HG03457 (cell line): Measurements from ENCODE around the gene CSK.

ENCODE experiments used
- ATAC-seq: cut with Tn5 transposase; IDR thresholded peaks from one replicate; pipeline ENCODE4 v1.9.1; 2021; ENCODE audit warnings: moderate number of reproducible peaks; ENCODE audit not compliant: unreplicated experiment

The CSK gene

GRCh38 chr15:74799856-74800558 is 18.1 kb downstream of the CSK start:
- ATAC-seq = no peak

DNA sequence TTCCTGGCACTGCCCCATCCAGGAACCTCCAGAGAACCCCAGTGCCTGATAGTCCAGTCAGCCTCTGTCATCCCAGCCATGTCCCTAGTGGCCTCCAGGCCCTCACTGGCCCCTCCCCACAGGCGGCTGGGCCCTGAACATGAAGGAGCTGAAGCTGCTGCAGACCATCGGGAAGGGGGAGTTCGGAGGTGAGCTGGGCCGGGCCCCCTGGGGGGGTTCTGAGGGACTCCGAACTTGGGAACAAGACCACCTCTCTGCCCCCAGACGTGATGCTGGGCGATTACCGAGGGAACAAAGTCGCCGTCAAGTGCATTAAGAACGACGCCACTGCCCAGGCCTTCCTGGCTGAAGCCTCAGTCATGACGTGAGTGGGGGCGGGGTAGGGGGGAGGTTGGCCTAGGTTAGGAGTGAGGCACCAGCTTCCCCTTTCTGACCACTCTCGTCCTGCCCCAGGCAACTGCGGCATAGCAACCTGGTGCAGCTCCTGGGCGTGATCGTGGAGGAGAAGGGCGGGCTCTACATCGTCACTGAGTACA is 18.7 kb downstream of the CSK start:
- ATAC-seq = no peak

DNA sequence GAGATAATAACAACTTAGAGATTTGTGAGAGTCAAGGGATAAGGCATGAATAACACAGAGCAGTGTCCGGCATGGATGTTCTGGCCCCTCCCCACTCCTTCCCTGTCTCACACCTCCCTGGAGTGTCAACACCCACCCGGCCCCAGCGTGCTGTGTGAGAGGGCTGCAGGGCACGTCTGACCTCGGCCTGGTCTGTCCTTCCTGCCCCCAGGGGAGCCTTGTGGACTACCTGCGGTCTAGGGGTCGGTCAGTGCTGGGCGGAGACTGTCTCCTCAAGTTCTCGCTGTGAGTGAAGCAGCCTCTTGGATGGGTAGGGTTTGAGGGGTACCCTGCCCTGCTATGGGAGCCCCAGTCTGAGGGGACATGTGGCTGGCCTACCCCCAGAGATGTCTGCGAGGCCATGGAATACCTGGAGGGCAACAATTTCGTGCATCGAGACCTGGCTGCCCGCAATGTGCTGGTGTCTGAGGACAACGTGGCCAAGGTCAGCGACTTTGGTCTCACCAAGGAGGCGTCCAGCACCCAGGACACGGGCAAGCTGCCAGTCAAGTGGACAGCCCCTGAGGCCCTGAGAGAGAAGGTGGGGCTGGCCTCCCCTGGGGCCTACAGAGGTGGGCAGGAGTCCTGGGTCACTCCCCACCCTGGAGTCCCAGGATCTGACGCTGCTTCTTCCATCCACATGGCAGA is 19.6 kb downstream of the CSK start:
- ATAC-seq = no peak

DNA sequence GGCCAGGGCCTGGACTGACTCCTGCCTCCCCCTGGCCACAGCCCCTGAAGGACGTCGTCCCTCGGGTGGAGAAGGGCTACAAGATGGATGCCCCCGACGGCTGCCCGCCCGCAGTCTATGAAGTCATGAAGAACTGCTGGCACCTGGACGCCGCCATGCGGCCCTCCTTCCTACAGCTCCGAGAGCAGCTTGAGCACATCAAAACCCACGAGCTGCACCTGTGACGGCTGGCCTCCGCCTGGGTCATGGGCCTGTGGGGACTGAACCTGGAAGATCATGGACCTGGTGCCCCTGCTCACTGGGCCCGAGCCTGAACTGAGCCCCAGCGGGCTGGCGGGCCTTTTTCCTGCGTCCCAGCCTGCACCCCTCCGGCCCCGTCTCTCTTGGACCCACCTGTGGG is 20.4 kb downstream of the CSK start:
- ATAC-seq = no peak

GRCh38 chr15:74802862-74803447 is 21.1 kb downstream of the CSK start:
- no peak for ATAC-seq

GRCh38 chr15:74804935-74805334 is 23.1 kb downstream of the CSK start:
- ATAC-seq = no peak

- no peak for ATAC-seq
Observed at GRCh38 chr15:74807282-74807681, 25.4 kb downstream of the CSK start.

DNA sequence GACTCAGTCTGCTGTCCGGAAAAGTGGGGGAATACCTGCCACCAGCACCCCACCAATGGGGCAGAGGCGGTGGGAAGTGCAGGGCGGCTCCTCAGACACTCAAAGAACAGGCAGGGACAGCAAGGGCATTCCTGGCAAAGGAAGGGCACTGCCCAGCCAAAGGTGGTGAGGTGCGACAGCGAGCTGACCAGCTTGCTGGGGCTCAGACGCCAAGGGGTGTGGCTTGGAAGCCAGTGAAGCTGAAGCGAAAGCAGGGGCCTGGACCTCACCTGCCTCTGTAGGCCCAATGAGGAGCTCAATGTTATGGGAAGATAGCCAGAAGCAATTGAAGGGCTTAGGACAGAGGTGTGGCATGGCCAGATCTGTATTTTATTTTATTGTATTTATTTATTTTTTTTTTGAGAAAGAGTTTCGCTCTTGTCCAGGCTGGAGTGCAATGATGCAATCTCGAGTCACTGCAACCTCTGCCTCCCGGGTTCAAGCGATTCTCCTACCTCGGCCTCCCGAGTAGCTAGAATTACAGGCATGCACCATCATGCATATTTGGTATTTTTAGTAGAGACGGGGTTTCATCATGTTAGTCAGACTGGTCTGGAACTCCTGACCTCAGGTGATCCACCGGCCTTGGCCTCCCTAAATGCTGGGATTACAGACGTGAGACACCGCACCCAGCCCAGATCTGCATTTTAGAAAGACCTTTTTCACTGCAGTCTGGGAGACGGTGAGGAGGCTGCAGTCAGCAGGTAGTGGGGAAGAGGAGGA is 26.4 kb downstream of the CSK start:
- ATAC-seq = no peak

- ATAC-seq = no peak
Observed at GRCh38 chr15:74808840-74809229, 27.0 kb downstream of the CSK start.

DNA sequence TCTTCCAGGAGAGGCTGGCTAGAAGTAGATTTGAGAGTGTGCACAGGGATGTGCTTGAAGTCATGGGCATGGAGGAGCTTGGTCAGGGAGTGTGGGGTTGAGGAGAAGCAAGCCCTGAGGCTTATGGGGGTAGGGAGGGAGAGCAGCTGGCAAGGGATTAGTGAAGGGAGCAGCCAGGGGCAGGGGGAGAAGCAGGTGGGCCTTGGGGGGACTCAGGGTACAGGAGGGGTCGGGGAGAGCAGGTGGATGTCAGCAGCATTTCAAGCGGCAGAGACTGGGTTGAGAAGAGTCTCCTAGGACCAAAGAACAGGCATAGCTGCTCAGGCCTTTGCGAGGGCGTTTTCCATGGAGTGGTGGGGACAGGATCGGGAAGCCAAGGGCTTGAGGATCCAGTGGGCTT is 27.4 kb downstream of the CSK start:
- ATAC-seq = no peak

DNA sequence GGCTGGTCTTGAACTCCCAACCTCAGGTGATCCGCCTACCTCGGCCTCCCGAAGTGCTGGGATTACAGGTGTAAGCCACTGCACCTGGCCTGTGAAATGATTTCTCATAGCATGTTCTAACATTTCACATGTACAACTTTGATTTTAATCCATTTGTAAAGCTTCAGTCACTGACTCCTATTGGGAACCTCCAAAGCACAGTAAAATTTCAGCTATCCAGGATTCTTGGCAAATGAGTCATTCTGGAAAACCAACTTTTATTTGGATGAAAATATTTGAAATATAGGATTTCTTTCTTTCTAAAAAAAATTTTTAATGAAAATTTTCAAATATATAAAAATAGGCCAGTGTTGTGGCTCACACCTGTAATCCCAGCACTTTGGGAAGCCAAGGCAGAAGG is 28.1 kb downstream of the CSK start:
- ATAC-seq = no peak

DNA sequence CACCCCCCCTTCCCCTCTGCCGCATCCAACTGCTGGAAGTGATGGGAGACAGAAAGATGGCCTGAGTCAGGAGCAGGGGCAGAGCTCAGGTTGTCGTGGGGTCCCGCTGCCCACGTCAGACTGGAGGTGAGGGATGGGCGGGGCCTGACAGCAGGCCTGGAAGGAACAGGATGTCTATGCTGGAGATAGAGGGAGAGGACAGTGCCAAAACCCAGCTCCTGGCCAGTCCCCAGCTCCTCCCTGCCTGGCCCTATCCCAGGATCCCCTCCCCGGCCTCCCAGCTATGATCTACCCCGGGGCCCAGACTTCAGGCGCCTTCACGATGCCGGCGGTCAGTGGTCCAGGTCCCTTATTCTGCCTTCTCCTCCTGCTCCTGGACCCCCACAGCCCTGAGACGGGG is 30.7 kb downstream of the CSK start, which contains the start of gene LMAN1L:
Gene LMAN1L, plus strand, starts transcription at position 303 of the 400 bp plus-strand sequence. Its CDS starts 20 bp downstream, at position 323.
- no peak for ATAC-seq

DNA sequence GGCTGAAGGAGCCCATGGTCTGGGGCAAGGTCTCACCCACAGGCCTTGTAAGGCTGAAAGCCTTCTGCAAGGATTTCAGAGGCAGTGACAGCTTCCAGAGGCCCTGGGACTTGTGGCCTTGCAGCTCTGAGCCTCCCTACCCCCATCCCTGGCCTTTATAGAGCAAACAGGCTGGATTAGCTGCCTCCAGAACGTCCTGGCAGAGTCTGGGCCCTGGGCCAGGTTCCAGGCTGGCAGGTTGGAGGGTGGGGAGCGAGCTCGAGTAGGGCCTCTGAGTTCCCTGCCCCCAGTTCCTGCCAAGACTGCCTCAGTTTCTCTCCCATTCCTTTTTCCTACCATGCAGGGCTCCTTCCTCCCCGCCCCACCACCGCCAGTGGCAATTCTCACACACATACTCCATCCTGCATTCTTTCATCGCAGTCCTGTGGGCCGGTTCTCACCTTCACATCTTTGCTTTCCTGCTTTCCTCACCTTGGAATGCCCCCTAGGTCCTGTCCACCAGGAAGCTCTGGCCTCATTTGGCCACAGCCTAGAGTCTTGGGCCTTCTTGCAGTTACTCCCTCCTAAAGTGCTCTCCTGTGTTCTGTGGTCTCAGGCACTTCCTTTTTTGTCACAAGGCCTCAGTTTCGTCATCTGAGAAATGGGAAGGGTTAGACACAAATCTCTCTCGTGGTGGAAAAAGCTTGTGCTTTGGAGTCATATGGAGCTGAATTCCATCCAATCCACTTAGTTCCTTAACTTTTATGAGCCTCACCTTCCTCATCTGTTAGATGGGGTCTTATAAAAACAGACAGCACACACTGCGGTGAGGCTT is 33.4 kb downstream of the CSK start:
- ATAC-seq = no peak

GRCh38 chr15:74815961-74816360 is 34.1 kb downstream of the CSK start:
- no peak for ATAC-seq

GRCh38 chr15:74816624-74817369 is 34.9 kb downstream of the CSK start:
- no peak for ATAC-seq

- no peak for ATAC-seq
Observed at GRCh38 chr15:74817370-74817737, 35.5 kb downstream of the CSK start.

DNA sequence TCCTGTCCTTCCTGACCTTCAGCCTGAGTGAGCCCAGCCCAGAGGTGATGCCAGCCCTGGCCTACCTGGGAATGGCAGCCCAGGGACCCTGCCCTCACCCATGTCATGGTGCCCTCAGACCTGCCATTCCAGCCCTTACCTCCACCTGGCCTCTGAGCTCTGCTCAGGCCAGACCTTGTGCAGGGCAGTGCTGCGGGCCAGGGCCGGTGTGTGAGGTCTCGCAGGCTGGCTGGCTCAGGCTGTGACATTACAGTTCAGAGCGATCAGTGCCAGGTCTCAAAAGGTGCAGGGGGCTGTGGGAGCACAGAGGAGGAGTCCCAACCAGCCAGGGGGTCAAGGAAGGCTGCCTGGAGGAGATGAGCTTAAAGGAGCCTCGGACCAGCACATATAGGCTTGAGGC is 38.2 kb downstream of the CSK start:
- ATAC-seq = no peak

DNA sequence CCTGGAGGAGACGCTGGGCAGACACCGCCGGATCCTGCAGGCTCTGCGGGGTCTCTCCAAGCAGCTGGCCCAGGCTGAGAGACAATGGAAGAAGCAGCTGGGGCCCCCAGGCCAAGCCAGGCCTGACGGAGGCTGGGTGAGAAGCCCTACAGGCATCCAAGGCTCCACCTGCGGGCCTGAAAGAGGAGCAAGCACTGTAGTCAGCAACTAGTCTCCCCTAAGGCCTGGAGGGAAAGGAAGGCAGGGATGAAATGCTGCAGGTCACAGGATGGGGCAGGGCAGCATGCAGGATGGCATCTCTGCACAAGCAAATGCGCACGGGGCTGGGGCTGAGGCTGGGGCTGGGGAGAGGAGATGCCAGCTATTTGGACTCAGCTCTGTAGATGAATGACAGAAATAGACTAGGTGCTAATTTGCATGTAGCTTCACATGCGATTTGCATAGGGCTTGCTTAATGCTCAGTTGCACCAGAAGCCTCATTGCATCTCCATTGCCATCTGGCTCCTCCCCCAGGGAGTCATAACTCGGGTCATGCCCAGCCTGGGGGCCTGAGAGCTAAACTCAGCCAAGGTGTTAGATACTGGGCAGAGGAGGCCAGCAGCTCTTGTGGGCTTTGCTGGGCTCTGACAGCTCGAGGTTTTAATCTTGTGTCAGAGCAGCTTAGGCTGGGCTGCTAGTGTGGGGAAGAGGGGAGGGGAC is 39.4 kb downstream of the CSK start:
- ATAC-seq = no peak

GRCh38 chr15:74821790-74822158 is 39.9 kb downstream of the CSK start:
- ATAC-seq = no peak
